ENCODE measurements around the gene ACOXL.

Gene ACOXL

GRCh38 chr2:110878150-110878549 lies 145.8 kb downstream of the ACOXL start:
- DNase-seq, result no peak

GRCh38 chr2:110881908-110882307 lies 149.5 kb downstream of the ACOXL start:
- no peak for DNase-seq

GRCh38 chr2:110883406-110883805 lies 151.0 kb downstream of the ACOXL start:
- no peak for DNase-seq

GRCh38 chr2:110885256-110885655 lies 152.9 kb downstream of the ACOXL start:
- DNase-seq, result no peak

- no peak for DNase-seq
Observed at GRCh38 chr2:110886826-110887573, 154.6 kb downstream of the ACOXL start.

GRCh38 chr2:110888411-110888810 lies 156.0 kb downstream of the ACOXL start:
- DNase-seq, result no peak

GRCh38 chr2:110891626-110892025 lies 159.3 kb downstream of the ACOXL start:
- DNase-seq, result no peak

- no peak for DNase-seq
Observed at GRCh38 chr2:110896226-110896625, 163.9 kb downstream of the ACOXL start.

GRCh38 chr2:110897966-110898365 lies 165.6 kb downstream of the ACOXL start:
- DNase-seq, result no peak

- no peak for DNase-seq
Observed at GRCh38 chr2:110900191-110900590, 167.8 kb downstream of the ACOXL start.

- no peak for DNase-seq
Observed at GRCh38 chr2:110903548-110903947, 171.2 kb downstream of the ACOXL start.

- DNase-seq, result no peak
Observed at GRCh38 chr2:110904116-110904778, 171.9 kb downstream of the ACOXL start.

GRCh38 chr2:110904779-110905148 lies 172.4 kb downstream of the ACOXL start:
- no peak for DNase-seq

GRCh38 chr2:110905217-110905616 lies 172.8 kb downstream of the ACOXL start:
- no peak for DNase-seq

- no peak for DNase-seq
Observed at GRCh38 chr2:110906613-110907298, 174.4 kb downstream of the ACOXL start.

GRCh38 chr2:110909501-110909900 lies 177.1 kb downstream of the ACOXL start:
- DNase-seq, result no peak

- DNase-seq, result no peak
Observed at GRCh38 chr2:110910423-110910822, 178.1 kb downstream of the ACOXL start.

GRCh38 chr2:110919738-110920137 lies 187.4 kb downstream of the ACOXL start:
- no peak for DNase-seq

GRCh38 chr2:110925479-110925878 lies 193.1 kb downstream of the ACOXL start:
- DNase-seq, result no peak

- no peak for DNase-seq
Observed at GRCh38 chr2:110927526-110927925, 195.2 kb downstream of the ACOXL start.

GRCh38 chr2:110929528-110929927 lies 197.2 kb downstream of the ACOXL start:
- no peak for DNase-seq

GRCh38 chr2:110931648-110932047 lies 199.3 kb downstream of the ACOXL start:
- DNase-seq, result no peak

- no peak for DNase-seq
Observed at GRCh38 chr2:110933420-110933819, 201.0 kb downstream of the ACOXL start.

GRCh38 chr2:110934948-110935347 lies 202.6 kb downstream of the ACOXL start:
- DNase-seq, result no peak

All from NCI-H2081 treated with DMSO at 0.1 percent for 48 hours (cell line).